ENCODE results near the gene FAM177A1. TPM values are rescaled to one million over a fixed set of nuclear protein-coding genes. Genes with fewer than 3 reads are reported as not detected.

The FAM177A1 gene
- total RNA-seq, 1 experiment from 2014 or later: 46.2 TPM

DNA sequence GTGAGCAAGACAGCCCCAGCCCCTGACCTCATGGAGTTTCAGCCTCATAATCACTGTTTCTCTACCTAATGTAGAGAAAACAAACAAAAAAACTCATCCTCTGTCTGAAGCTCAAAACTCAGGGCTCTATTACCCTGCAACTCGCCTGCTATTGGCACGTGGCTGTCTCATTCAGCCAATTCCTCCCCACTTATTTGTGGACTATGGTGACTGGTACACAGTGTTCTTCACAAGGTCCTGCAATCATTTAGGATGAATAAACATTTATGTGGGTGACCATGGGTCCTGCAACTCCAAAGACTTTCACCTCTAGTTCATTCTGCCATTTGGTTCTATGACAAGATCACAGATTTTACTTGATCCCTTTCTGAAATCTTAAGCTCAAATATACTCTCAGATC, 71.0 kb downstream of the FAM177A1 start:
- H4K20me1 ChIP-seq (ENCODE audit: insufficient read depth): no peaks in the 10 kb centered on the region
- H3K4me2 ChIP-seq (ENCODE audit: low read length): no peak overlapping the region
- RAD21 ChIA-PET (ENCODE audit: low non-redundant PET in 1 of 2, low total read pairs in 2 of 2, uncharacterized antibody in 2 of 2, unreplicated experiment in 2 of 2): no interaction called here
- intact Hi-C loops (cut with micrococcal nuclease): no loop called here
- H3K4me3 ChIP-seq (replicated peaks in 1 of 2; ENCODE audit: low read depth in 1 of 2, low read length in 2 of 2): no peak overlapping the region
- DNase-seq (ENCODE audit: low read depth, low spot score) (no peak), ATAC-seq (no peak)
- peaks cover 4 to 8% of the 10 kb centered on the region in 2 experiments; a peak in 3 of 4 replicates for H3K36me3 ChIP-seq (ENCODE audit: control insufficient read depth in 1 of 2, insufficient read depth in 2 of 2, low read length in 2 of 2)
- peaks cover 6 to 13% of the 10 kb centered on the region in 2 experiments; a peak in 3 of 4 replicates for H3K4me1 ChIP-seq (ENCODE audit: control insufficient read depth in 1 of 2, insufficient read depth in 2 of 2, low read length in 2 of 2)
- POLR2A ChIA-PET: interaction anchor here (0.7 kb wide), 1 partner anchor 1924 kb away, joined by 3 read pairs; no protein-coding TSS in a partner anchor
- no peak overlapping the region for H3K27ac ChIP-seq (ENCODE audit: low read depth, low read length)
- CTCF ChIA-PET: interaction anchor here (0.7 kb wide), 1 partner anchor 1437 kb away, joined by 3 read pairs; no protein-coding TSS in a partner anchor
- no peak overlapping the region for H3K9ac ChIP-seq (ENCODE audit: low read length)
- BruUV-seq (replicated peaks): no TSS peak
- H3K79me2 ChIP-seq (ENCODE audit: insufficient read depth, low read length): peaks cover 5% of the 10 kb centered on the region; the same call in 1 of the 2 replicates
- H3K9me3 ChIP-seq (ENCODE audit: control insufficient read depth in 1 of 2, insufficient read depth in 1 of 2, low read depth in 1 of 2, low read length in 2 of 2): no peaks in the 10 kb centered on the region; a peak in 1 of 4 replicates
- H3K9me2 ChIP-seq (ENCODE audit: insufficient read depth): no peaks in the 10 kb centered on the region
- no peaks in the 10 kb centered on the region for H3K27me3 ChIP-seq (ENCODE audit: insufficient read depth, low read length)
- no peak for TF ChIP-seq CEBPB (IDR thresholded peaks at IDR 0.05; ENCODE audit: low read depth)
- no peak for TF ChIP-seq ELF1 (IDR thresholded peaks at IDR 0.05; ENCODE audit: borderline replicate concordance, low read depth)
- TF ChIP-seq, protein P1, sequence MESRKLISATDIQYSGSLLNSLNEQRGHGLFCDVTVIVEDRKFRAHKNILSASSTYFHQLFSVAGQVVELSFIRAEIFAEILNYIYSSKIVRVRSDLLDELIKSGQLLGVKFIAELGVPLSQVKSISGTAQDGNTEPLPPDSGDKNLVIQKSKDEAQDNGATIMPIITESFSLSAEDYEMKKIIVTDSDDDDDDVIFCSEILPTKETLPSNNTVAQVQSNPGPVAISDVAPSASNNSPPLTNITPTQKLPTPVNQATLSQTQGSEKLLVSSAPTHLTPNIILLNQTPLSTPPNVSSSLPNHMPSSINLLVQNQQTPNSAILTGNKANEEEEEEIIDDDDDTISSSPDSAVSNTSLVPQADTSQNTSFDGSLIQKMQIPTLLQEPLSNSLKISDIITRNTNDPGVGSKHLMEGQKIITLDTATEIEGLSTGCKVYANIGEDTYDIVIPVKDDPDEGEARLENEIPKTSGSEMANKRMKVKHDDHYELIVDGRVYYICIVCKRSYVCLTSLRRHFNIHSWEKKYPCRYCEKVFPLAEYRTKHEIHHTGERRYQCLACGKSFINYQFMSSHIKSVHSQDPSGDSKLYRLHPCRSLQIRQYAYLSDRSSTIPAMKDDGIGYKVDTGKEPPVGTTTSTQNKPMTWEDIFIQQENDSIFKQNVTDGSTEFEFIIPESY (IDR thresholded peaks at IDR 0.05; ENCODE audit: extremely low read depth, insufficient replicate concordance, low read length): no peak
- TF ChIP-seq, protein P2, sequence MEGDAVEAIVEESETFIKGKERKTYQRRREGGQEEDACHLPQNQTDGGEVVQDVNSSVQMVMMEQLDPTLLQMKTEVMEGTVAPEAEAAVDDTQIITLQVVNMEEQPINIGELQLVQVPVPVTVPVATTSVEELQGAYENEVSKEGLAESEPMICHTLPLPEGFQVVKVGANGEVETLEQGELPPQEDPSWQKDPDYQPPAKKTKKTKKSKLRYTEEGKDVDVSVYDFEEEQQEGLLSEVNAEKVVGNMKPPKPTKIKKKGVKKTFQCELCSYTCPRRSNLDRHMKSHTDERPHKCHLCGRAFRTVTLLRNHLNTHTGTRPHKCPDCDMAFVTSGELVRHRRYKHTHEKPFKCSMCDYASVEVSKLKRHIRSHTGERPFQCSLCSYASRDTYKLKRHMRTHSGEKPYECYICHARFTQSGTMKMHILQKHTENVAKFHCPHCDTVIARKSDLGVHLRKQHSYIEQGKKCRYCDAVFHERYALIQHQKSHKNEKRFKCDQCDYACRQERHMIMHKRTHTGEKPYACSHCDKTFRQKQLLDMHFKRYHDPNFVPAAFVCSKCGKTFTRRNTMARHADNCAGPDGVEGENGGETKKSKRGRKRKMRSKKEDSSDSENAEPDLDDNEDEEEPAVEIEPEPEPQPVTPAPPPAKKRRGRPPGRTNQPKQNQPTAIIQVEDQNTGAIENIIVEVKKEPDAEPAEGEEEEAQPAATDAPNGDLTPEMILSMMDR (IDR thresholded peaks at IDR 0.05 in 2 of 3, conservative IDR thresholded peaks at IDR 0.05 in 1 of 3; ENCODE audit: borderline replicate concordance in 1 of 3, insufficient read depth in 1 of 3, low read depth in 2 of 3, low read length in 2 of 3): no peak
- H2AFZ ChIP-seq (ENCODE audit: low read depth, low read length, poor library complexity, severe bottlenecking): no peak overlapping the region
